K562 (cell line): ENCODE results near the gene MYBPH. TPM values are rescaled to one million over a fixed set of nuclear protein-coding genes. Genes with fewer than 3 reads are reported as not detected.

Experiments used
- ATAC-seq: fragments of 200-7000 bp; cut with Tn5 transposase; 3 replicates; pipeline ENCODE4 v1.9.1; 2020; ENCODE audit warnings: moderate library complexity
- BruUV-seq: library from RNA; stranded (reverse); fragments of 400-500 nt; replicated peaks from 2 replicates; lab custom pipeline; 2021; lab: Mats Ljungman, UMichigan
- CTCF ChIA-PET: fragments of 300-600 bp; formaldehyde crosslinking; extraction: SDS; loops from one replicate; lab custom pipeline; 2021; ENCODE audit warnings: low intra/inter-chr PET ratio; lab: Yijun Ruan, JAX
- POLR2A ChIA-PET: fragments of 300-600, 350-650 bp; sonication (Branson Sonifier 250); formaldehyde crosslinking; extraction: SDS; loops from one replicate; lab custom pipeline; 2021; ENCODE audit warnings: antibody characterized with exemption, inconsistent platforms; lab: Yijun Ruan, JAX
- DNase-seq, 4 experiments: peaks; one replicate each; pipeline versions ENCODE4 v3.0.0 to v3.0.0-alpha.2; 2011 to 2018; ENCODE audit warnings: low spot score in 3 of 4, mixed read lengths in 3 of 4; ENCODE audit errors: extremely low read depth in 1 of 4
- FAIRE-seq: peaks from 2 replicates; lab custom pipeline; 2011; peaks lifted over from hg19 to GRCh38; lab: Jason Lieb, UNC
- H2AFZ ChIP-seq: 2 replicates; pipeline ENCODE4 v1.6.0; 2011; ENCODE audit warnings: low read depth, low read length, control low read depth, inconsistent platforms
- H3K27ac ChIP-seq: fragments of 200-600 bp; 3 replicates; pipeline ENCODE4 v1.8.0; 2011; ENCODE audit warnings: low read depth, mild to moderate bottlenecking, control low read depth, inconsistent platforms, low read length, moderate library complexity, mixed read lengths; ENCODE audit errors: extremely low read depth
- H3K27me3 ChIP-seq, 2 experiments: fragments of 300-600 bp in 1 of 2; 2 replicates in 1 of 2; 3 replicates in 1 of 2; pipeline versions ENCODE4 v1.6.0 to v1.8.0; 2011; ENCODE audit warnings: inconsistent platforms in 2 of 2, low read length in 2 of 2, mild to moderate bottlenecking in 1 of 2, mixed read lengths in 1 of 2, moderate library complexity in 1 of 2; ENCODE audit not compliant: control insufficient read depth in 2 of 2, insufficient read depth in 2 of 2
- H3K36me3 ChIP-seq: fragments of 300-600 bp; 3 replicates; pipeline ENCODE4 v1.8.0; 2011; ENCODE audit warnings: mild to moderate bottlenecking, low read length, inconsistent platforms; ENCODE audit not compliant: control insufficient read depth, insufficient read depth
- H3K4me1 ChIP-seq, 2 experiments: fragments of 200-600 bp in 1 of 2; replicated peaks in 1 of 2; 2 replicates in 1 of 2; 3 replicates in 1 of 2; pipeline versions ENCODE4 v1.5.1 to v1.8.0; 2011; ENCODE audit warnings: inconsistent platforms in 2 of 2, low read length in 2 of 2, mild to moderate bottlenecking in 1 of 2, mixed read lengths in 1 of 2, moderate library complexity in 1 of 2; ENCODE audit not compliant: control insufficient read depth in 2 of 2, insufficient read depth in 2 of 2
- H3K4me2 ChIP-seq: 2 replicates; pipeline ENCODE4 v1.6.1; 2011; ENCODE audit warnings: low read length, control low read depth, inconsistent platforms, mixed read lengths; ENCODE audit not compliant: insufficient read depth
- H3K4me3 ChIP-seq: fragments of 200-600 bp; sonication (generic), shearing (Covaris generic); 2 replicates; pipeline ENCODE4 v1.5.1; 2016; ENCODE audit warnings: control low read depth, inconsistent platforms
- H3K79me2 ChIP-seq: fragments of 200-600 bp; 3 replicates; pipeline ENCODE4 v1.8.0; 2011; ENCODE audit warnings: low read length, inconsistent platforms; ENCODE audit not compliant: control insufficient read depth, insufficient read depth
- H3K9ac ChIP-seq, 2 experiments: 2 replicates each; pipeline versions ENCODE4 v1.6.0 to v1.6.1; 2011; ENCODE audit warnings: low read depth in 2 of 2, low read length in 2 of 2, control low read depth in 1 of 2, inconsistent platforms in 1 of 2, mild to moderate bottlenecking in 1 of 2, mixed read lengths in 1 of 2; ENCODE audit not compliant: insufficient read depth in 1 of 2
- H3K9me1 ChIP-seq: one replicate; pipeline ENCODE4 v1.6.0; 2011; ENCODE audit warnings: inconsistent platforms, mild to moderate bottlenecking, low read length, moderate library complexity; ENCODE audit not compliant: control insufficient read depth, insufficient read depth
- H3K9me3 ChIP-seq: replicated peaks from 2 replicates; pipeline ENCODE4 v1.5.1; 2011; ENCODE audit warnings: low read depth, low read length, inconsistent platforms; ENCODE audit not compliant: control insufficient read depth, insufficient read depth
- H4K20me1 ChIP-seq: replicated peaks from 2 replicates; pipeline ENCODE4 v1.6.1; 2011; ENCODE audit warnings: low read length, inconsistent platforms, mixed read lengths; ENCODE audit not compliant: control insufficient read depth, insufficient read depth
- BCOR ChIP-seq: fragments of 450-650 bp; IDR thresholded peaks from 2 replicates; pipeline ENCODE4 v1.6.1; 2016
- BRD4 ChIP-seq: fragments of 200-600 bp; sonication (generic); IDR thresholded peaks from 2 replicates; pipeline ENCODE4 v1.6.1; 2017; ENCODE audit warnings: inconsistent platforms
- DEAF1 ChIP-seq: fragments of 450-650 bp; formaldehyde crosslinking; IDR thresholded peaks from 2 replicates; pipeline ENCODE4 v1.4.0; 2020; ENCODE audit warnings: mild to moderate bottlenecking, moderate library complexity
- E2F3 ChIP-seq: fragments of 250-450 bp; sonication (Bioruptor Pico); IDR thresholded peaks from 2 replicates; pipeline ENCODE4 v1.4.0; 2020; ENCODE audit warnings: mild to moderate bottlenecking
- FIP1L1 ChIP-seq: fragments of 200-400 bp; formaldehyde crosslinking; IDR thresholded peaks from 2 replicates; pipeline ENCODE4 v1.6.1; 2018; ENCODE audit warnings: mild to moderate bottlenecking, low read depth, low read length; ENCODE audit not compliant: poor library complexity, severe bottlenecking
- FOSL1 ChIP-seq: fragments of 200-800 bp; sonication (Bioruptor generic); conservative IDR thresholded peaks from 2 replicates; pipeline ENCODE4 v1.6.1; 2016; ENCODE audit warnings: missing genetic modification characterization, missing compliant biosample characterization
- GATAD2A ChIP-seq: fragments of 450-650 bp; IDR thresholded peaks from 2 replicates; pipeline ENCODE4 v1.6.1; 2017
- HOXB6 ChIP-seq: fragments of 250-450 bp; sonication (Bioruptor Pico); IDR thresholded peaks from 2 replicates; pipeline ENCODE4 v1.5.1; 2022; ENCODE audit warnings: mild to moderate bottlenecking, borderline replicate concordance
- ILF3 ChIP-seq: fragments of 450-650 bp; IDR thresholded peaks from 2 replicates; pipeline ENCODE4 v1.6.1; 2018; ENCODE audit warnings: antibody characterized with exemption, mild to moderate bottlenecking, moderate library complexity, borderline replicate concordance
- NFRKB ChIP-seq: fragments of 450-650 bp; IDR thresholded peaks from 2 replicates; pipeline ENCODE4 v1.6.1; 2016; ENCODE audit warnings: low read depth
- RBM22 ChIP-seq: fragments of 200-400 bp; formaldehyde crosslinking; IDR thresholded peaks from 2 replicates; pipeline ENCODE4 v1.6.1; 2018; ENCODE audit warnings: low read length, low read depth; ENCODE audit not compliant: poor library complexity, severe bottlenecking
- SP1 ChIP-seq: sonication (generic); formaldehyde crosslinking; IDR thresholded peaks from 2 replicates; pipeline ENCODE4 v1.8.1; 2022; ENCODE audit warnings: mild to moderate bottlenecking, missing genetic modification reagents
- ZBTB8A ChIP-seq: fragments of 450-650 bp; IDR thresholded peaks from 2 replicates; pipeline ENCODE4 v1.6.1; 2018; ENCODE audit warnings: mild to moderate bottlenecking, moderate library complexity; ENCODE audit not compliant: partially characterized antibody
- ZNF280B ChIP-seq: fragments of 250-450 bp; sonication (Bioruptor Pico); IDR thresholded peaks from 2 replicates; pipeline ENCODE4 v1.5.1; 2021; ENCODE audit warnings: mild to moderate bottlenecking
- ZNF717 ChIP-seq: fragments of 250-450 bp; sonication (Bioruptor Pico); IDR thresholded peaks from 2 replicates; pipeline ENCODE4 v1.5.0; 2021
- WGBS: fragments of 100-300 bp; shearing (Covaris generic); methylation state at CpG from one replicate; pipeline ENCODE4 v1.1.6; 2016; ENCODE audit warnings: low coverage, mixed read lengths; ENCODE audit not compliant: insufficient coverage; ENCODE audit errors: missing lambda C conversion rate; 5-methylcytosine and 5-hydroxymethylcytosine counted together
- in situ Hi-C: fragments of 300-500 bp; cut with MboI; formaldehyde crosslinking; loops from 4 replicates; pipeline ENCODE4 v1.15.0; 2018; ENCODE audit warnings: inconsistent platforms, mixed read lengths
- intact Hi-C: fragments of 100-400 bp; cut with micrococcal nuclease; formaldehyde crosslinking; loops from 2 replicates; pipeline ENCODE4 v1.14.2; 2022
- polyA plus RNA-seq, 8 experiments: library from polyadenylated mRNA; depleted of rRNA in 4 of 8; stranded (reverse) in 5 of 8; unstranded in 3 of 8; fragments of >200 nt; fragmentation: Nextera tagmentation in 2 of 8; fragmentation: Illumina TruSeq in 1 of 8; extraction: Ambion mirVana in 2 of 8; extraction: Trizol in 1 of 8; gene quantifications; 2 replicates each; pipeline versions ENCODE4 v1.2.1 to v1.2.3, GENCODE V29; 2011 to 2014; ENCODE audit warnings: inconsistent platforms in 1 of 8, missing spikeins in 1 of 8
- total RNA-seq, 7 experiments: library from RNA; depleted of rRNA in 6 of 7; stranded (reverse); fragments of >200 nt in 6 of 7; fragmentation: Illumina TruSeq in 2 of 7; extraction: Trizol in 2 of 7; gene quantifications; 2 replicates each; pipeline versions ENCODE4 v1.2.1 to v1.2.3, GENCODE V29; 2011 to 2021; ENCODE audit warnings: low replicate concordance in 1 of 7

MYBPH gene
- total and polyA plus RNA-seq, 9 of the 15 experiments (the other 6 are each of a cell fraction or from before 2014, with no cell fraction given), result 0.13 TPM; not detected in 8

GRCh38 chr1:203170625-203171330 lies 4.8 kb downstream of the MYBPH start:
- in situ Hi-C loops, result no loop called here
- Histone ChIP-seq H3K27me3 (peaks cover 16 to 64% of the 10 kb centered on the region in 2 experiments; a peak in 4 of 5 replicates), H3K9me1 (no peaks in the 10 kb centered on the region), H3K79me2 (no peaks in the 10 kb centered on the region), H3K4me2 (no peak overlapping the region), H3K27ac (no peak overlapping the region), H3K4me1 (peaks cover 0 to 11% of the 10 kb centered on the region in 2 experiments; a peak in 1 of 5 replicates), H3K9ac (no peak overlapping the region), H4K20me1 (peaks cover 29% of the 10 kb centered on the region; the same call in 1 of the 2 replicates), H3K4me3 (no peak overlapping the region), H3K36me3 (no peaks in the 10 kb centered on the region), H3K9me3 (no peaks in the 10 kb centered on the region), H2AFZ (no peak overlapping the region)
- CTCF ChIA-PET, result interaction anchor here (2.5 to 3.5 kb wide), 2 partner anchors 53 to 131 kb away, joined by 12 to 27 read pairs; no protein-coding TSS in a partner anchor
- no peak for ATAC-seq
- 0% methylated on average over 8 of the region's 8 CpGs for WGBS
- no peak for DNase-seq
- POLR2A ChIA-PET, result interaction anchor here (0.5 to 1.1 kb wide), 5 partner anchors 11 to 1583 kb away, joined by 3 to 5 read pairs (median 3); no protein-coding TSS in a partner anchor
- no peak for FAIRE-seq
- no TSS peak for BruUV-seq
- intact Hi-C loops, result no loop called here
- no peak for TF ChIP-seq FIP1L1
- no peak for TF ChIP-seq E2F3 (CRISPR knock-in tag)
- no peak for TF ChIP-seq FOSL1
- TF ChIP-seq NFRKB, result no peak
- no peak for TF ChIP-seq GATAD2A
- no peak for TF ChIP-seq DEAF1 (CRISPR knock-in tag)
- TF ChIP-seq ZNF717, result no peak
- TF ChIP-seq RBM22, result no peak
- TF ChIP-seq HOXB6 (CRISPR knock-in tag), result no peak
- TF ChIP-seq BCOR, result no peak
- TF ChIP-seq ILF3, result no peak
- TF ChIP-seq ZBTB8A, result no peak
- no peak for TF ChIP-seq SP1 (CRISPR knock-in tag)
- TF ChIP-seq ZNF280B, result no peak
- TF ChIP-seq BRD4, result no peak
